K562 (cell line): ENCODE measurements around the gene TIMM23. TPM values are rescaled to one million over a fixed set of nuclear protein-coding genes. Genes with fewer than 3 reads are reported as not detected.
"Not testable (repeated sequence)": the region's sequence is repeated elsewhere in the genome, so short reads cannot be mapped to it uniquely, and the experiment has no call there.

ENCODE experiments used
- ATAC-seq: fragments of 200-7000 bp; cut with Tn5 transposase; 3 replicates; pipeline ENCODE4 v1.9.1; 2020; ENCODE audit warnings: moderate library complexity
- BruUV-seq: library from RNA; stranded (reverse); fragments of 400-500 nt; replicated peaks from 2 replicates; lab custom pipeline; 2021; lab: Mats Ljungman, UMichigan
- CTCF ChIA-PET: fragments of 300-600 bp; formaldehyde crosslinking; extraction: SDS; loops from one replicate; lab custom pipeline; 2021; ENCODE audit warnings: low intra/inter-chr PET ratio; lab: Yijun Ruan, JAX
- POLR2A ChIA-PET: fragments of 300-600, 350-650 bp; sonication (Branson Sonifier 250); formaldehyde crosslinking; extraction: SDS; loops from one replicate; lab custom pipeline; 2021; ENCODE audit warnings: antibody characterized with exemption, inconsistent platforms; lab: Yijun Ruan, JAX
- DNase-seq, 4 experiments: peaks; one replicate each; pipeline versions ENCODE4 v3.0.0 to v3.0.0-alpha.2; 2011 to 2018; ENCODE audit warnings: low spot score in 3 of 4, mixed read lengths in 3 of 4; ENCODE audit errors: extremely low read depth in 1 of 4
- FAIRE-seq: peaks from 2 replicates; lab custom pipeline; 2011; peaks lifted over from hg19 to GRCh38; lab: Jason Lieb, UNC
- H2AFZ ChIP-seq: 2 replicates; pipeline ENCODE4 v1.6.0; 2011; ENCODE audit warnings: low read depth, low read length, control low read depth, inconsistent platforms
- H3K27ac ChIP-seq: fragments of 200-600 bp; 3 replicates; pipeline ENCODE4 v1.8.0; 2011; ENCODE audit warnings: low read depth, mild to moderate bottlenecking, control low read depth, inconsistent platforms, low read length, moderate library complexity, mixed read lengths; ENCODE audit errors: extremely low read depth
- H3K27me3 ChIP-seq, 2 experiments: fragments of 300-600 bp in 1 of 2; 2 replicates in 1 of 2; 3 replicates in 1 of 2; pipeline versions ENCODE4 v1.6.0 to v1.8.0; 2011; ENCODE audit warnings: inconsistent platforms in 2 of 2, low read length in 2 of 2, mild to moderate bottlenecking in 1 of 2, mixed read lengths in 1 of 2, moderate library complexity in 1 of 2; ENCODE audit not compliant: control insufficient read depth in 2 of 2, insufficient read depth in 2 of 2
- H3K36me3 ChIP-seq: fragments of 300-600 bp; 3 replicates; pipeline ENCODE4 v1.8.0; 2011; ENCODE audit warnings: mild to moderate bottlenecking, low read length, inconsistent platforms; ENCODE audit not compliant: control insufficient read depth, insufficient read depth
- H3K4me1 ChIP-seq, 2 experiments: fragments of 200-600 bp in 1 of 2; replicated peaks in 1 of 2; 2 replicates in 1 of 2; 3 replicates in 1 of 2; pipeline versions ENCODE4 v1.5.1 to v1.8.0; 2011; ENCODE audit warnings: inconsistent platforms in 2 of 2, low read length in 2 of 2, mild to moderate bottlenecking in 1 of 2, mixed read lengths in 1 of 2, moderate library complexity in 1 of 2; ENCODE audit not compliant: control insufficient read depth in 2 of 2, insufficient read depth in 2 of 2
- H3K4me2 ChIP-seq: 2 replicates; pipeline ENCODE4 v1.6.1; 2011; ENCODE audit warnings: low read length, control low read depth, inconsistent platforms, mixed read lengths; ENCODE audit not compliant: insufficient read depth
- H3K4me3 ChIP-seq: fragments of 200-600 bp; sonication (generic), shearing (Covaris generic); 2 replicates; pipeline ENCODE4 v1.5.1; 2016; ENCODE audit warnings: control low read depth, inconsistent platforms
- H3K79me2 ChIP-seq: fragments of 200-600 bp; 3 replicates; pipeline ENCODE4 v1.8.0; 2011; ENCODE audit warnings: low read length, inconsistent platforms; ENCODE audit not compliant: control insufficient read depth, insufficient read depth
- H3K9ac ChIP-seq, 2 experiments: 2 replicates each; pipeline versions ENCODE4 v1.6.0 to v1.6.1; 2011; ENCODE audit warnings: low read depth in 2 of 2, low read length in 2 of 2, control low read depth in 1 of 2, inconsistent platforms in 1 of 2, mild to moderate bottlenecking in 1 of 2, mixed read lengths in 1 of 2; ENCODE audit not compliant: insufficient read depth in 1 of 2
- H3K9me1 ChIP-seq: one replicate; pipeline ENCODE4 v1.6.0; 2011; ENCODE audit warnings: inconsistent platforms, mild to moderate bottlenecking, low read length, moderate library complexity; ENCODE audit not compliant: control insufficient read depth, insufficient read depth
- H3K9me3 ChIP-seq: replicated peaks from 2 replicates; pipeline ENCODE4 v1.5.1; 2011; ENCODE audit warnings: low read depth, low read length, inconsistent platforms; ENCODE audit not compliant: control insufficient read depth, insufficient read depth
- H4K20me1 ChIP-seq: replicated peaks from 2 replicates; pipeline ENCODE4 v1.6.1; 2011; ENCODE audit warnings: low read length, inconsistent platforms, mixed read lengths; ENCODE audit not compliant: control insufficient read depth, insufficient read depth
- CTCF ChIP-seq, 3 experiments: IDR thresholded peaks in 2 of 3; conservative IDR thresholded peaks in 1 of 3; 2 replicates each; pipeline ENCODE4 v1.5.1; 2011 to 2012; ENCODE audit warnings: low read length in 3 of 3, mild to moderate bottlenecking in 3 of 3, control low read depth in 2 of 3, improper control_type of control experiment in 1 of 3, inconsistent platforms in 1 of 3, low read depth in 1 of 3, mixed read lengths in 1 of 3, moderate library complexity in 1 of 3; ENCODE audit not compliant: insufficient read depth in 2 of 3
- E2F6 ChIP-seq, 2 experiments: IDR thresholded peaks; 2 replicates each; pipeline ENCODE4 v1.6.1; 2011; ENCODE audit warnings: borderline replicate concordance in 1 of 2, control low read depth in 1 of 2, low read depth in 1 of 2, low read length in 1 of 2, mild to moderate bottlenecking in 1 of 2, mixed read lengths in 1 of 2, moderate library complexity in 1 of 2; ENCODE audit not compliant: insufficient read depth in 1 of 2, insufficient read length in 1 of 2, poor library complexity in 1 of 2, severe bottlenecking in 1 of 2; ENCODE audit errors: extremely low read depth in 1 of 2
- WGBS: fragments of 100-300 bp; shearing (Covaris generic); methylation state at CpG from one replicate; pipeline ENCODE4 v1.1.6; 2016; ENCODE audit warnings: low coverage, mixed read lengths; ENCODE audit not compliant: insufficient coverage; ENCODE audit errors: missing lambda C conversion rate; 5-methylcytosine and 5-hydroxymethylcytosine counted together
- in situ Hi-C: fragments of 300-500 bp; cut with MboI; formaldehyde crosslinking; loops from 4 replicates; pipeline ENCODE4 v1.15.0; 2018; ENCODE audit warnings: inconsistent platforms, mixed read lengths
- intact Hi-C: fragments of 100-400 bp; cut with micrococcal nuclease; formaldehyde crosslinking; loops from 2 replicates; pipeline ENCODE4 v1.14.2; 2022
- polyA plus RNA-seq, 8 experiments: library from polyadenylated mRNA; depleted of rRNA in 4 of 8; stranded (reverse) in 5 of 8; unstranded in 3 of 8; fragments of >200 nt; fragmentation: Nextera tagmentation in 2 of 8; fragmentation: Illumina TruSeq in 1 of 8; extraction: Ambion mirVana in 2 of 8; extraction: Trizol in 1 of 8; gene quantifications; 2 replicates each; pipeline versions ENCODE4 v1.2.1 to v1.2.3, GENCODE V29; 2011 to 2014; ENCODE audit warnings: inconsistent platforms in 1 of 8, missing spikeins in 1 of 8
- total RNA-seq, 7 experiments: library from RNA; depleted of rRNA in 6 of 7; stranded (reverse); fragments of >200 nt in 6 of 7; fragmentation: Illumina TruSeq in 2 of 7; extraction: Trizol in 2 of 7; gene quantifications; 2 replicates each; pipeline versions ENCODE4 v1.2.1 to v1.2.3, GENCODE V29; 2011 to 2021; ENCODE audit warnings: low replicate concordance in 1 of 7

The TIMM23 gene
- total and polyA plus RNA-seq, 9 of the 15 experiments (the other 6 are each of a cell fraction or from before 2014, with no cell fraction given): 148 to 280 (median 183) TPM

- peaks cover 23% of the 10 kb centered on the region; the same call in 2 of the 3 replicates for H3K36me3 ChIP-seq
- FAIRE-seq, intact Hi-C loops, H3K27me3 ChIP-seq, in situ Hi-C loops, H4K20me1 ChIP-seq, POLR2A ChIA-PET, H3K9me3 ChIP-seq, H3K9me1 ChIP-seq, CTCF ChIA-PET: not testable (repeated sequence)
- ATAC-seq (peak; percentile 79), DNase-seq (peak in 3 of 4 experiments; percentile 7 to 32 (median 13))
- 0% methylated on average over 8 of the region's 25 CpGs for WGBS
- H3K79me2 ChIP-seq: peaks cover 78% of the 10 kb centered on the region
- peak overlapping the region; percentile 86 for H3K4me3 ChIP-seq
- TF ChIP-seq CTCF (IDR thresholded peaks at IDR 0.05 in 2 of 3, conservative IDR thresholded peaks at IDR 0.05 in 1 of 3; ENCODE audit: insufficient read depth in 2 of 3, low read depth in 1 of 3, low read length in 3 of 3): peak in 1 of 3 experiments; percentile 24; a peak in 2 of 6 replicates
- TF ChIP-seq E2F6 (IDR thresholded peaks at IDR 0.05; ENCODE audit: borderline replicate concordance in 1 of 2, extremely low read depth in 1 of 2, insufficient read depth in 1 of 2, insufficient read length in 1 of 2, low read depth in 1 of 2, low read length in 1 of 2, poor library complexity in 1 of 2, severe bottlenecking in 1 of 2): peak in 1 of 2 experiments; percentile 47
- H3K4me2 ChIP-seq: peak overlapping the region; percentile 89
- peaks cover 4 to 10% of the 10 kb centered on the region in 2 experiments; a peak in 3 of 5 replicates for H3K4me1 ChIP-seq
- BruUV-seq: TSS peak; percentile 75
- H3K27ac ChIP-seq: peak overlapping the region; percentile 86
- peak overlapping the region; percentile 91 to 96 for H3K9ac ChIP-seq
- H2AFZ ChIP-seq: peak overlapping the region; percentile 90
These were observed 565 bp upstream of the TIMM23 start for GRCh38 chr10:45971742-45972105.
